OCI-LY7 (cell line): ENCODE measurements around the gene AGGF1.
"Not testable (repeated sequence)": the region's sequence is repeated elsewhere in the genome, so short reads cannot be mapped to it uniquely, and the experiment has no call there.

Source experiments
- CTCF ChIP-seq: fragments of 200-600 bp; sonication (generic); conservative IDR thresholded peaks from 2 replicates; pipeline ENCODE4 v1.5.1; 2014; ENCODE audit warnings: mild to moderate bottlenecking, antibody characterized with exemption, low read length, moderate library complexity, mixed read lengths
- EZH2phosphoT487 ChIP-seq: fragments of 200-600 bp; sonication (generic); IDR thresholded peaks from 2 replicates; pipeline ENCODE4 v1.6.1; 2018; ENCODE audit warnings: low read depth, borderline replicate concordance, mild to moderate bottlenecking, mixed run types, antibody characterized with exemption, low read length, moderate library complexity, mixed read lengths

- TF ChIP-seq CTCF, EZH2phosphoT487: not testable (repeated sequence)
Measured at GRCh38 chr5:77080479-77080878, 50.3 kb downstream of the AGGF1 start.
